Putamen (tissue), 1 donor: ENCODE results near the gene SLC35D3.
"Not testable (repeated sequence)": the region's sequence is repeated elsewhere in the genome, so short reads cannot be mapped to it uniquely, and the experiment has no call there.

Source experiments
- DNase-seq: peaks from one replicate; pipeline ENCODE4 v3.0.0-alpha.2; 2016; ENCODE audit warnings: low spot score

Gene SLC35D3

DNA sequence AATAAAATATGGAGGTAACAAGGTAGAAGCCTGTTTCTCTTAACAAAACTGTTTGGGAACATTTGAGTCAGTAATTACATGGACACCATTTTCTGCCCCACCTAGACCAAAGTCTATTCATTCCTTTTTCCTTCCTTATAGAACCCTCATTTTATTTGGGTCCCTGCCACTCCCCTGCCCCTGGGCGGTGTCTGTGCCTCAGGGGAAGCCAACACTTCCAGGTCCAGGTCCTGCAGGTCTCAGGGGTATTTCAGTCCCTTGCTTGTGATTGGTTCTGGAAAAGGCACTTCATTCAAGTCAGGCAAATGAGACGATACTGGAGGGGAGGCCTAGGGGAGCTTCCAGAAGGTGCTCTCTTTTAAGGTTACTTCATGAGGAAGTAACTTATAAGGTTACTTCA lies 42.3 kb downstream of the SLC35D3 start:
- DNase-seq, result no peak

DNA sequence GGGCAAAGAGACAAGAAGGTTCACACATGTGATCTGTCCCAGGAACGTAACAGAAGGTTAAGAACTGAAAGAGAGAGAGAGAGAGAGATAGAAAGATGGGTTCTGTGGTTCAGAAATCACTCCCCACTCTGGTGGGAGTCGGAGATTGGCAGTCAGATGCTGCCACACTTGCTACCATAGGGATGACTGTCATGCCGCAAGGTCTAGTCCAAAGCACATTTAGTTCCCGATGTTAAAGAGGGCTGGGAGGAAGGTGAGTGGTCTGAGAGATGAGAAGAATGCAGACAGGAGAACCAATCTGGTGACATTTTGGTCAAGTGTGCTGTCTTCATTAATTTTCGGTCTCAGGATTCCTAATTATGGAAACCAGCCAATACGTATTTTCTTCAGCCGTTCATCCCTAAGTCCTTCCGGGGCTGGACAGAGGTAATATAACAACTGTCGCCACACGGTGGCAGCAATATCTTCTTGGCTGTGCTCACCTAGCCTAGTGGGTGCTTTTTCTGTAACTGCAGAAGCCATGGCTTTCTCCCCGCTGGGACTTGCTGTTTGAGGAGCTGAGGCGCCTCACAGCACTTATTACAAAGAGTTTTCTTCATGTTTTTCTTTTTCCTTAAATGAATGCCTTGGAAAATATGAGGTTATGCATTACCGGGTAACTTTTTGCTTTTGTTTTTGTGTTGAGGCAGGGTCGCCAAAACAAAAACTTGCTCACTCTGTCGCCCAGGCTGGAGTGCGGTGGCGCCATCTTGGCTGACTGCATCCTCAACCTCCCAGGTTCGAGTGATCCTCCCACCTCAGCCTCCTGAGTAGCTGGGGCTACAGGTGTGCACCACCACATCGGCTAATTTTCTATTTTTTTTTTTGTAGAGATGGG lies 46.0 kb downstream of the SLC35D3 start:
- peak; percentile 40 for DNase-seq

DNA sequence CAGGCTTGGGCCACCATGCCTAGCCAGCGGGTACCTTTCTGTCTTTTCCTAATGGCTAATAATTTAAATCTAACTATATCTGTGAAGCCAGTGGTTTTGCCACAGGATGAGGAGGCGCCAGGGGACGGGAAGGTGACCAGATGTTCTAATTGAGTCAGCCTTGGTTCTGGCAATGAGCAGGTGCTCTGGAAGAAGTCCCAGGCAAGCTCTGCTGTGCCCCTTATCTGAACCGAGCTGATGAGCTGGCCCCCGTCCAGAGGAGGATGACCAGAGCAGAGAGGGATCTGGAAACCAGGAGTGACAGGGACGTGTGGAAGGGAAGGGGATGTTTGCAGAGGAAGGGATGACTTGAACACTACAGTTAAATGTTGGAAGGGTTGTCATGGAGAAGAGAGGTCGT lies 46.7 kb downstream of the SLC35D3 start:
- DNase-seq, result no peak

DNA sequence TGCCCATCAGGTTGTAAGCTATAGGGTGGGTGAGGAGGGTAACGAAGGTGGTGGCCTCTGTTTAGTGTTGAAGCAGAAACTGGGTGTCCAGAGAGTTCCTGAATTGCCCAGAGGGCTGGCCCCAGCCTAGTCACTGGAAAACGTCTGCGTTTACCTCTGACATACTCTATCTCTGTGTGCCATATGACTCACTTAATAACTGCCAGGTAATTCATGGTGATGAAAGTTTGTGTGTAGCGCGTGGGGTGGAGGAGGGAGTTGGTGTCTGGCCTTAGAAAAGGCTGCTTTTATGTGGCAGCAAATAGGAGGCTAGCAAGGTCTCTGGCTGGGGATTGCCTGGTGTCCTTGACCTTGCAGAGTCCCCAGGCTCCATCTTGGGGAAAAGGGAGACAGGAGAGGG lies 47.3 kb downstream of the SLC35D3 start:
- DNase-seq, result no peak

DNA sequence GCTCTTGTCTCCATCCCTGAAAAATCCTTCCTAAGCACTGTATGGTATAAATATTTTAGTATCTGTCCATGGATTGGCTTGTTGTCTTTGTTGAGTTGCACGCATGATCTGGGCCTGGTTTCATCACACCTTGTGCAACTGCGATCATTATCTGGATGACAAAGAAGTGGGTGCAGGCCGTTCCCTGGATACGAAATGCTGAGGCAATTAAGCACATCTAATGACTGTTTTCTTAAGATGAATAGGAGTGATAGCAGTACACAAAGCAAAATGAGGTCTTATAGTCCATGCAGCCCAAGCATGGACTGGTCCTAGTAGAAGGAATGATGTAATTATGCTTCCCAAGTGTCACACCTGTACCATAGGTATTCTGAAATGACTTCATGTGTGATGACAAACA lies 47.8 kb downstream of the SLC35D3 start:
- no peak for DNase-seq

DNA sequence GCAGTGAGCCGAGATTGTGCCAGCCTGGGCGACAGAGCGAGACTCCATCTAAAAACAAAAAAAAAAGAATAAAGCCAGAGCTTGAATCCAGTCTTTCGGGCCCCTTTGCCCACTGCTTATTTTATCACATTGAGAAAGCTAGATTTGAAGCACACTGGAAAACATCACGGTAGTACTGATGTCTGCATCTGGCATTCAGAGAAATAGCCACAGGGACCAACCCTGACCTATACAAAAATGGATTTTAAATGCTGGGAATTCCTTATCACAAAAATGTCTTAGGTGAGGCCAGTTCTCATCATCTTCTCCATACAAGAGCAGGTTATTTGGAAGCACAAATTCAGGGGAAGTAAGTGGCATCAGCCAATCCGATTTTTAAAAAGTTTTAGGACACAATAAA lies 49.5 kb downstream of the SLC35D3 start:
- no peak for DNase-seq

DNA sequence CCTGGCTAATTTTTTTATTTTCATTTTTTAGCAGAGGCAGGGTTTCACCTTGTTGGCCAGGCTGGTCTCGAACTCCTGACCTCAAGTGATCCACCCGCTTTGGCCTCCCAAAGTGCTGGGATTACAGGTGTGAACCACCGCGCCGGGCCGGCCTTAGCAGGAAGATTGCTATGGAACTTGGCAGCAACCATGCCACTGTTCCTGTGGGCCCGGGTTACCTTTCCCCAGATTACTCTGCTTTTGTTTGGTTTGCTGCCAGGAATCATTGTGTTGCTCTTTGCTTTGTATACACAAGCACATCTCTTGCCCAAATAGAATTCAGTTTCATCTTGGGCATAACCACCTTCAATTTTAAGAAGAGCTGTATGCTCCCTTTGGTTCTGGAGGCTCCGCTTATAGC lies 51.7 kb downstream of the SLC35D3 start:
- DNase-seq, result not testable (repeated sequence)
